Neuron (in vitro differentiated cells): ENCODE results near the gene CEP104.

ENCODE experiments used
- H2AFZ ChIP-seq: one replicate; pipeline ENCODE4 v1.6.1; 2013; ENCODE audit warnings: low read depth, mild to moderate bottlenecking, inconsistent platforms, low read length, moderate library complexity
- H3K27me3 ChIP-seq: one replicate; pipeline ENCODE4 v1.6.1; 2013; ENCODE audit warnings: low read length; ENCODE audit not compliant: insufficient read depth
- H3K36me3 ChIP-seq: one replicate; pipeline ENCODE4 v1.6.1; 2013; ENCODE audit warnings: low read length; ENCODE audit not compliant: insufficient read depth
- H3K4me1 ChIP-seq: one replicate; pipeline ENCODE4 v1.6.1; 2013; ENCODE audit warnings: low read length; ENCODE audit not compliant: insufficient read depth
- H3K4me3 ChIP-seq: 2 replicates; pipeline ENCODE4 v1.5.1; 2013; ENCODE audit warnings: mild to moderate bottlenecking, low read length, moderate library complexity
- H3K9me3 ChIP-seq: one replicate; pipeline ENCODE4 v1.6.1; 2013; ENCODE audit warnings: low read length

CEP104 gene

GRCh38 chr1:3888301-3888700 lies 31.3 kb upstream of the CEP104 start:
- Histone ChIP-seq H3K36me3 (peaks cover 56% of the 10 kb centered on the region), H2AFZ (no peak overlapping the region), H3K27me3 (no peaks in the 10 kb centered on the region), H3K9me3 (no peaks in the 10 kb centered on the region), H3K4me1 (no peaks in the 10 kb centered on the region), H3K4me3 (no peak overlapping the region)

GRCh38 chr1:3886691-3887090 lies 29.7 kb upstream of the CEP104 start:
- no peak overlapping the region for H3K4me3 ChIP-seq
- H3K27me3 ChIP-seq = no peaks in the 10 kb centered on the region
- peaks cover 53% of the 10 kb centered on the region for H3K36me3 ChIP-seq
- no peaks in the 10 kb centered on the region for H3K9me3 ChIP-seq
- H3K4me1 ChIP-seq = no peaks in the 10 kb centered on the region
- no peak overlapping the region for H2AFZ ChIP-seq

DNA sequence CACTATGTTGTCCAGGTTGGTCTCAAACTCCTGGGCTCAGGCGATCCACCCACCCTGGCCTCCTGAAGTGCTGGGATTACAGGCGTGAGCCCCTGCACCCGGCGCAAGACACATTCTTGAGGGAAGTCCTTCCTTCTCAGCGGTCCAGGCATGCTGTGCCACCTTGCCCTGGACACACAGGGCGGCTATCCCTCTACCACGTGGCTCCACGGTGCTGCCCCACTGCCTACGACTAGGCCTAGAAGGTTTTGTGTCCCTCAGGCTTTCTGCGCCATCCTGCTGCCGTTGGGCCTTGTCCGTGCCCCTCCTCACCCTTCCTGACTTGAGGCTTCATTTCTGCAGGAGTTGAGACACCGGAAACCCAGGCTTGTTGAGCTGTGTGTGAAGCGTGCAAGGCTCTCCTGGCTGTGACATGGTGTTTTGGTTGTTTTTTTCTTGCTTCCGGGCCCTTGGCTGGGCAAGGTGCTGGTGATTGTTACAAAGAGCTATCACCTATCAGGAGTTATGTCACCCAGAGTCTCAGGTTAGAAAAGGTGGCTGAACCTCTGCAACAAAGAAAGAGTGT lies 29.2 kb upstream of the CEP104 start:
- no peak overlapping the region for H2AFZ ChIP-seq
- peaks cover 48% of the 10 kb centered on the region for H3K36me3 ChIP-seq
- no peak overlapping the region for H3K4me3 ChIP-seq

GRCh38 chr1:3885611-3886010 lies 28.6 kb upstream of the CEP104 start:
- Histone ChIP-seq H3K27me3 (no peaks in the 10 kb centered on the region), H2AFZ (no peak overlapping the region), H3K4me1 (no peaks in the 10 kb centered on the region), H3K4me3 (no peak overlapping the region), H3K36me3 (peaks cover 43% of the 10 kb centered on the region), H3K9me3 (no peaks in the 10 kb centered on the region)

More for the DNA sequence above, 29.2 kb upstream of the CEP104 start:
- no peaks in the 10 kb centered on the region for H3K4me1 ChIP-seq
- no peaks in the 10 kb centered on the region for H3K27me3 ChIP-seq
- no peaks in the 10 kb centered on the region for H3K9me3 ChIP-seq

GRCh38 chr1:3884966-3885365 lies 28.0 kb upstream of the CEP104 start:
- Histone ChIP-seq H2AFZ (no peak overlapping the region), H3K9me3 (peaks cover 1% of the 10 kb centered on the region), H3K36me3 (peaks cover 36% of the 10 kb centered on the region), H3K4me1 (no peaks in the 10 kb centered on the region), H3K4me3 (no peak overlapping the region), H3K27me3 (no peaks in the 10 kb centered on the region)

GRCh38 chr1:3883194-3883925 lies 26.3 kb upstream of the CEP104 start:
- no peaks in the 10 kb centered on the region for H3K4me1 ChIP-seq
- H2AFZ ChIP-seq = no peak overlapping the region
- no peak overlapping the region for H3K4me3 ChIP-seq
- H3K9me3 ChIP-seq = peaks cover 5% of the 10 kb centered on the region
- no peaks in the 10 kb centered on the region for H3K27me3 ChIP-seq
- peaks cover 27% of the 10 kb centered on the region for H3K36me3 ChIP-seq

DNA sequence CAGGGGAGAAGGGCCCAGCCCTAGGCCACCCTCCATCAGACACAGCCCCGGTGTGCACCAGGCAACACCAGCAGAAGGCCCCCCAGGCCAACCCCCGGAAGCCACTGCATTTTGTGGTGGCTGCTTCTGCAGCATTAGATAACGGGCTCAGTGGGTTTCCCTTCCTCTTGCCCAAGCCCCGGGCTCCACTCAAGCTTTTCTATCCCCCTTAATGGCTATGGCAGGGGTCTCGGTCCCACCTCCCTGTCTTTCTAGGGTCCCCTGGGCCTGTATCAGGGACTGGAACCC lies 24.1 kb upstream of the CEP104 start:
- peaks cover 12% of the 10 kb centered on the region for H3K36me3 ChIP-seq
- H3K4me3 ChIP-seq = no peak overlapping the region
- H3K4me1 ChIP-seq = no peaks in the 10 kb centered on the region
- peaks cover 7% of the 10 kb centered on the region for H3K9me3 ChIP-seq
- H3K27me3 ChIP-seq = no peaks in the 10 kb centered on the region
- H2AFZ ChIP-seq = no peak overlapping the region

DNA sequence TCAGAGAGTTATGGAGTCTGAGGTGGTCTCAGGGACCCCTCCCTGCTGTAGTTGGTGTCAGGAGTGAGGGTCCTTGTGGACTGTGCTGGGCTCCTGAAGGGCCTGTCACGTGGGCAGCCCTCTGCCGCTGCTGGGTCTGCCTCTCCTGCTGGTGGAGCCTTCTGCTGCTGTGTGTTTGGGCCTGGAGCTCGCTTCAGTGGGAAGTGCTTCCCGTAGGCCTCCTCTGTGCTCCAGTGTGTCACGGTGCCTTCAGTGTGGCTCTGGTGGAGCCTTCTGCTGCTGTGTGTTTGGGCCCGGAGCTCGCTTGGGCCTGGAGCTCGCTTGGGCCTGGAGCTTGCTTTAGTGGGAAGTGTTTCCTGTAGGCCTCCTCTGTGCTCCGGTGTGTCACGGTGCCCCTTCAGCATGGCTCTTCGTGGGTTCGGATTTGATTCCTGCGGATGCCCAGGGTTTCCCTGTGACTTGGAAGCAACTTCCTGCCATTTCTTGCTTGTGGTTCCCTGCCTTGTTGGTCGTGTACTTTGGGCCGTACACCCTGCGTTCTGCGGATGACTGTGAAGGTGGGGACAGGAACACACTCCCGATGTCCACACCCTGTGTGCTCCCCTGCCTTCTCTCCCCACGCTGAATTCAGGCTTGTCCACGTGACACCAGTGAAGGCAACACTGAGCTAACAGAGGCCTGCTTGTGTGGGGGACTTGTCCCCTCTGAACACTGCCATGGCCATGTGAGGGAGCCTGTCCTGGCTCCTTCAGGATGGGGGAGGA lies 23.6 kb upstream of the CEP104 start:
- H3K9me3 ChIP-seq = peaks cover 7% of the 10 kb centered on the region
- H3K4me3 ChIP-seq = no peak overlapping the region
- H2AFZ ChIP-seq = no peak overlapping the region
- H3K4me1 ChIP-seq = no peaks in the 10 kb centered on the region
- no peaks in the 10 kb centered on the region for H3K27me3 ChIP-seq
- peaks cover 9% of the 10 kb centered on the region for H3K36me3 ChIP-seq

GRCh38 chr1:3879787-3880428 lies 22.9 kb upstream of the CEP104 start:
- no peak overlapping the region for H3K4me3 ChIP-seq
- peaks cover 9% of the 10 kb centered on the region for H3K36me3 ChIP-seq
- H3K4me1 ChIP-seq = no peaks in the 10 kb centered on the region
- no peak overlapping the region for H2AFZ ChIP-seq
- peaks cover 7% of the 10 kb centered on the region for H3K9me3 ChIP-seq
- no peaks in the 10 kb centered on the region for H3K27me3 ChIP-seq

DNA sequence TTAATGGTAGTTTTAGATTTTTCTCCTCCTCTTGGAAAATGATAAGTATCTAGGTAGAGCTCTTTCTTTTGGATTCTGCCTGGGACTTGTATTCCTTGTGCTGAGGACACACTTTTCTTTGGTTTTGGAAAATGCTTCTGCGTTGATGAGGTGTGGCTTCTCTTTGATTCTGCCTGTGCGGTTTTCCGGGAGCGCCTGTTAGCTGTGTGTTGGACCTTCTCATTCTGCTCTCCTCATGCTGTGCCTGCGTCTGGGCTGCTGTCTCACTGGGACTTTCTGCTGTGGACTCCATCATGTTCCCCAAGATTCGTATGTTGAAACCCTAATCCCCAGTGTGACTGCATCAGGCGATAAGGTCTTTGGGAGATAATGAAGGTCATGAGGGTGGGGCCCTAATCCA lies 22.1 kb upstream of the CEP104 start:
- Histone ChIP-seq H2AFZ (no peak overlapping the region), H3K4me3 (no peak overlapping the region), H3K27me3 (no peaks in the 10 kb centered on the region), H3K4me1 (no peaks in the 10 kb centered on the region), H3K36me3 (peaks cover 11% of the 10 kb centered on the region), H3K9me3 (peaks cover 7% of the 10 kb centered on the region)

- Histone ChIP-seq H3K9me3 (peaks cover 7% of the 10 kb centered on the region), H3K4me3 (no peak overlapping the region), H2AFZ (no peak overlapping the region), H3K36me3 (peaks cover 10% of the 10 kb centered on the region), H3K27me3 (no peaks in the 10 kb centered on the region), H3K4me1 (no peaks in the 10 kb centered on the region)
Observed at GRCh38 chr1:3876716-3877115, 19.7 kb upstream of the CEP104 start.

GRCh38 chr1:3874736-3875135 lies 17.7 kb upstream of the CEP104 start:
- Histone ChIP-seq H3K27me3 (no peaks in the 10 kb centered on the region), H3K4me3 (no peak overlapping the region), H3K4me1 (no peaks in the 10 kb centered on the region), H3K36me3 (peaks cover 17% of the 10 kb centered on the region), H2AFZ (no peak overlapping the region), H3K9me3 (peaks cover 4% of the 10 kb centered on the region)

DNA sequence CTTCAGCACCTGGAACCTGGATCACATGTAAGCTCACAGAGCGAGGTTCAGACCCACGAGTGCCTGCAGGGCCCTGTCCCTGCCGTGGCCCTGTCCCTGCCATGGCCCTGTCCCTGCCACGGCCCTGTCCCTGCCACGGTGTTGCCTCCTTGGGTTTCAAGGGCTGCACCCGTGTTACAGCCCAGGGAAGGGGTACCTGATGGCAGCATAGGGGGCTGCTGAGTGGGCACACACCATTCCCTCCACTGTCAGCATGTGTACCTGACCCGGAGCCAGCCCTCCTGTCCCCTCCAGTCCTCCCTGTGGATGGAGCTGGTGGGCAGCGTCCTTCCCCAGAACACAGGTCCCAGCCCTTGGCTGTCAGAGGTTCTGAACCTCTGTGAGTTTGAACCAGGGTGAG lies 15.5 kb upstream of the CEP104 start:
- Histone ChIP-seq H3K9me3 (no peaks in the 10 kb centered on the region), H3K36me3 (peaks cover 22% of the 10 kb centered on the region), H3K4me3 (no peak overlapping the region), H3K27me3 (no peaks in the 10 kb centered on the region), H2AFZ (no peak overlapping the region), H3K4me1 (no peaks in the 10 kb centered on the region)
